ENCODE measurements around the gene AUTS2.

AUTS2 gene

GRCh38 chr7:70540641-70541040, 942.4 kb downstream of the AUTS2 start:
- H3K4me1 ChIP-seq (ENCODE audit: insufficient read depth, low read length), result peaks cover 3% of the 10 kb centered on the region
- H3K9me3 ChIP-seq (ENCODE audit: low read length), result no peaks in the 10 kb centered on the region
- no peak overlapping the region for H2AFZ ChIP-seq (ENCODE audit: low read depth, low read length)
- no peaks in the 10 kb centered on the region for H3K27me3 ChIP-seq (ENCODE audit: insufficient read depth, low read length)
- H3K4me3 ChIP-seq (ENCODE audit: low read length), result no peak overlapping the region
- no peaks in the 10 kb centered on the region for H3K36me3 ChIP-seq (ENCODE audit: insufficient read depth, low read length)

DNA sequence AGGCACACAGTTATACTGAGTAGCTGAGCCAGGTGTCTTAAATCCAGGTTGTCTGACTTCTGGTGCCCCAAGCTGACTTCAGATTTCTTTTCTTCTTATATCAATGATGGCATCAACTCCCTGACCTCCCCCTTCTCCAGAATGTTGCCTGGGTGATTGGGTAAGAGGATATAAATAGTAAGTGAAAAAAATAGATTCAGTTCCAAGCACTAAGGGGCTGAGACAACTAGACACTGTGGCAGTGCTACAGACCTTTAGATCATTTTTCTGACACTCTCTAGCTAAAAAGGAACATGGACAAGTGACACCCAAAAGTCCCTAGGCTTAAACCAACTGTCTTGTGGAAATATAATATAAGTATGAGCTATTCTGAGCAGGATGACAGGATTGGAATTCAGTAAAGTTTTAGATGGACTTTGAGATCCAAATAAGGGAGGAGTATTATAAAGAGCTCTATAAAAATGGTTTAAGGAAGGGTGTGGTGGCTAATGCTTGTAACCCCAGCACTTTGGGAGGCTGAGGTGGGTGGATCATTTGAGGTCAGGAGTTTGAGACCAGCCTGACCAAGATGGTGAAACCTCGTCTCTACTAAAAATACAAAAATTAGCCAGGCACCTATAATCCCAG, 944.6 kb downstream of the AUTS2 start:
- H3K27me3 ChIP-seq (ENCODE audit: insufficient read depth, low read length), result no peaks in the 10 kb centered on the region
- peaks cover 3% of the 10 kb centered on the region for H3K4me1 ChIP-seq (ENCODE audit: insufficient read depth, low read length)
- H3K4me3 ChIP-seq (ENCODE audit: low read length), result no peak overlapping the region
- H2AFZ ChIP-seq (ENCODE audit: low read depth, low read length), result no peak overlapping the region
- H3K9me3 ChIP-seq (ENCODE audit: low read length), result peaks cover 6% of the 10 kb centered on the region
- H3K36me3 ChIP-seq (ENCODE audit: insufficient read depth, low read length), result no peaks in the 10 kb centered on the region

DNA sequence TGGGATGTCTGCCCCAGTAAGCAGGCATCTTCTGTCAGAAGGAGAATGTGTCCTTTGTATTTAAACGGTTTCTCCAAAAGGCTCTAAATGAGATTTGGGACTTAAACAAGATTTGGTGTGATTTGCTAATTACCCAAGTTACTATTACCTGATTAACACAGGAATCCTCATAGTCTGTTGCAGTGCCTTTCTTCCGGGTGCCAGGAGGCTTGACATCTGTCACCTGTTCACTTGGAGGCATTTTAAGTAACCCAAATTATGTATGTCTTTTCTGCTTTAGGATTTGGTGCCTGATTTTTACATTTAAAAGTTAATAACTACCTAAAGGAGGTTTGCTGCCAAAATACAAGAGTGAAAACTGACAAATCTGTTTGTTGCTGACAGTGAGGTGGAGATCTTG, 945.7 kb downstream of the AUTS2 start:
- Histone ChIP-seq H2AFZ (ENCODE audit: low read depth, low read length) (no peak overlapping the region), H3K36me3 (ENCODE audit: insufficient read depth, low read length) (no peaks in the 10 kb centered on the region), H3K9me3 (ENCODE audit: low read length) (peaks cover 6% of the 10 kb centered on the region), H3K4me3 (ENCODE audit: low read length) (no peak overlapping the region), H3K27me3 (ENCODE audit: insufficient read depth, low read length) (no peaks in the 10 kb centered on the region), H3K4me1 (ENCODE audit: insufficient read depth, low read length) (peaks cover 3% of the 10 kb centered on the region)

DNA sequence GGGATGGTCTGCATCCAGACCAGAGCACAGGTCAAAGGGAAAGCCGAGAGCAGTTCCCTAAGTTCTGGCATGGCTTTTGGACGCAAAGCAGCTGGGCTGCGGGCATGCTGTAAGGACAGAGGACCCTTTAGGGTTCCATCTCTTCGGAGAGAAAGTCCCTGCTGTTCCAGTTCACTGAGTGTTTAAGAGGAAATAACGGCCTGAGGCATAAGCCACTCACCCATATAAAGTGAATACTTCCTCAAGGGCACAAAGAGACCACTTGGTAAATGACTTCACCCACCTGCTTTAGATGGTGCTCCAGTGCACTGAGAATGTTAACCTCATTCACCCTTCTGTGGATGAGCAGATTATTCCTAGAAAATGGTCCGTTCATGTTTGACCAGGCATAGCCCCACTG, 946.9 kb downstream of the AUTS2 start:
- Histone ChIP-seq H2AFZ (ENCODE audit: low read depth, low read length) (no peak overlapping the region), H3K36me3 (ENCODE audit: insufficient read depth, low read length) (no peaks in the 10 kb centered on the region), H3K4me1 (ENCODE audit: insufficient read depth, low read length) (peaks cover 3% of the 10 kb centered on the region), H3K27me3 (ENCODE audit: insufficient read depth, low read length) (no peaks in the 10 kb centered on the region), H3K4me3 (ENCODE audit: low read length) (no peak overlapping the region), H3K9me3 (ENCODE audit: low read length) (peaks cover 11% of the 10 kb centered on the region)

- peaks cover 11% of the 10 kb centered on the region for H3K9me3 ChIP-seq (ENCODE audit: low read length)
- no peaks in the 10 kb centered on the region for H3K4me1 ChIP-seq (ENCODE audit: insufficient read depth, low read length)
- H3K36me3 ChIP-seq (ENCODE audit: insufficient read depth, low read length), result no peaks in the 10 kb centered on the region
- no peak overlapping the region for H2AFZ ChIP-seq (ENCODE audit: low read depth, low read length)
- no peak overlapping the region for H3K4me3 ChIP-seq (ENCODE audit: low read length)
- H3K27me3 ChIP-seq (ENCODE audit: insufficient read depth, low read length), result no peaks in the 10 kb centered on the region
Measured at GRCh38 chr7:70552141-70552540, 953.9 kb downstream of the AUTS2 start.

- Histone ChIP-seq H3K9me3 (ENCODE audit: low read length) (peaks cover 7% of the 10 kb centered on the region), H3K4me1 (ENCODE audit: insufficient read depth, low read length) (no peaks in the 10 kb centered on the region), H3K4me3 (ENCODE audit: low read length) (no peak overlapping the region), H3K27me3 (ENCODE audit: insufficient read depth, low read length) (no peaks in the 10 kb centered on the region), H2AFZ (ENCODE audit: low read depth, low read length) (no peak overlapping the region), H3K36me3 (ENCODE audit: insufficient read depth, low read length) (no peaks in the 10 kb centered on the region)
Measured at GRCh38 chr7:70553364-70553763, 955.1 kb downstream of the AUTS2 start.

DNA sequence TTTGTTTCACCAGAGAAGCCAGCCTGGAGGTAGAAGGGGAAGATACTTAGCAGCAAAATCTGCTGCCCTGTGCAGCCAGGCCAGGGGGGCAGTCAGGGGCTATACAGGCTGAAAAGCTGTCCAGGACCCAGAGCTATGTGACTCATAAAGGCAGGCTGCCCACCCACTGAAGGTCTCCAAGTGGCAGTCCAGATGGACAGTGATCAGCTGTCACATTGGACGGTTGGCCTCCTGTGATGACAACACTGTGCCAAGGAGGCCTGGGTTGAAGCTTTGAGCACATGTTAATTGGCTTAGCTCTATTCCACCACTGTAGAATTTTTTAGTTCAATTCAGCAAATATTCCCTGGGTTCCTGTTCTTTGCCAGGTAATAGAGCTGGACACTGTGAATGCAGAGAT, 956.4 kb downstream of the AUTS2 start:
- Histone ChIP-seq H3K36me3 (ENCODE audit: insufficient read depth, low read length) (no peaks in the 10 kb centered on the region), H3K4me3 (ENCODE audit: low read length) (no peak overlapping the region), H3K9me3 (ENCODE audit: low read length) (peaks cover 3% of the 10 kb centered on the region), H3K27me3 (ENCODE audit: insufficient read depth, low read length) (no peaks in the 10 kb centered on the region), H3K4me1 (ENCODE audit: insufficient read depth, low read length) (no peaks in the 10 kb centered on the region), H2AFZ (ENCODE audit: low read depth, low read length) (no peak overlapping the region)

GRCh38 chr7:70556761-70557160, 958.5 kb downstream of the AUTS2 start:
- no peaks in the 10 kb centered on the region for H3K36me3 ChIP-seq (ENCODE audit: insufficient read depth, low read length)
- H2AFZ ChIP-seq (ENCODE audit: low read depth, low read length), result no peak overlapping the region
- H3K27me3 ChIP-seq (ENCODE audit: insufficient read depth, low read length), result no peaks in the 10 kb centered on the region
- H3K9me3 ChIP-seq (ENCODE audit: low read length), result peaks cover 5% of the 10 kb centered on the region
- H3K4me1 ChIP-seq (ENCODE audit: insufficient read depth, low read length), result no peaks in the 10 kb centered on the region
- H3K4me3 ChIP-seq (ENCODE audit: low read length), result no peak overlapping the region

DNA sequence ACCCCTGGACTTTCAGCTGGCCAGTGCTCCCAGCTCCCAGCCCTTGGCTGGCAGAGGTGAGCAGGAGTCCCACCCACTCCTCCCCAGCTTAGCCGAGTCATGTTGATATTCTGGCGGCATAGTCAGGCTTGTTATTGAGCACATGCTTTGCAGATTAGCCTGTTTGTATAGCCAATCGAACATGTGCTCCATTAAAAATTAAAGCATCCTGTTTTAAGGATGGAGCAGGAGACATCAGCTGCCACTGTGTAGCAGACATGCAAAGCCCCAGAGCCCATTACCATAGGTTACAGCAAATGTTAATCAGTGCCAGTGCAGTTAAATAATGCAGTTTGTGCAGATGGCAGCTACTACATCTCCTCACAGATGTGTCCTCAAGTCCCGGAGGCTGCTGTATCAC, 959.1 kb downstream of the AUTS2 start:
- Histone ChIP-seq H3K4me1 (ENCODE audit: insufficient read depth, low read length) (no peaks in the 10 kb centered on the region), H3K36me3 (ENCODE audit: insufficient read depth, low read length) (no peaks in the 10 kb centered on the region), H2AFZ (ENCODE audit: low read depth, low read length) (no peak overlapping the region), H3K4me3 (ENCODE audit: low read length) (no peak overlapping the region), H3K27me3 (ENCODE audit: insufficient read depth, low read length) (no peaks in the 10 kb centered on the region), H3K9me3 (ENCODE audit: low read length) (peaks cover 5% of the 10 kb centered on the region)

GRCh38 chr7:70559815-70560214, 961.5 kb downstream of the AUTS2 start:
- Histone ChIP-seq H3K27me3 (ENCODE audit: insufficient read depth, low read length) (no peaks in the 10 kb centered on the region), H3K4me1 (ENCODE audit: insufficient read depth, low read length) (no peaks in the 10 kb centered on the region), H3K4me3 (ENCODE audit: low read length) (no peak overlapping the region), H2AFZ (ENCODE audit: low read depth, low read length) (no peak overlapping the region), H3K9me3 (ENCODE audit: low read length) (peaks cover 5% of the 10 kb centered on the region), H3K36me3 (ENCODE audit: insufficient read depth, low read length) (no peaks in the 10 kb centered on the region)

GRCh38 chr7:70563960-70564359, 965.7 kb downstream of the AUTS2 start:
- Histone ChIP-seq H3K27me3 (ENCODE audit: insufficient read depth, low read length) (no peaks in the 10 kb centered on the region), H3K4me3 (ENCODE audit: low read length) (no peak overlapping the region), H2AFZ (ENCODE audit: low read depth, low read length) (no peak overlapping the region), H3K36me3 (ENCODE audit: insufficient read depth, low read length) (no peaks in the 10 kb centered on the region), H3K9me3 (ENCODE audit: low read length) (peaks cover 3% of the 10 kb centered on the region), H3K4me1 (ENCODE audit: insufficient read depth, low read length) (peaks cover 29% of the 10 kb centered on the region)

- no peaks in the 10 kb centered on the region for H3K9me3 ChIP-seq (ENCODE audit: low read length)
- no peaks in the 10 kb centered on the region for H3K27me3 ChIP-seq (ENCODE audit: insufficient read depth, low read length)
- peaks cover 44% of the 10 kb centered on the region for H3K4me1 ChIP-seq (ENCODE audit: insufficient read depth, low read length)
Measured at GRCh38 chr7:70565721-70566370, 967.6 kb downstream of the AUTS2 start.

DNA sequence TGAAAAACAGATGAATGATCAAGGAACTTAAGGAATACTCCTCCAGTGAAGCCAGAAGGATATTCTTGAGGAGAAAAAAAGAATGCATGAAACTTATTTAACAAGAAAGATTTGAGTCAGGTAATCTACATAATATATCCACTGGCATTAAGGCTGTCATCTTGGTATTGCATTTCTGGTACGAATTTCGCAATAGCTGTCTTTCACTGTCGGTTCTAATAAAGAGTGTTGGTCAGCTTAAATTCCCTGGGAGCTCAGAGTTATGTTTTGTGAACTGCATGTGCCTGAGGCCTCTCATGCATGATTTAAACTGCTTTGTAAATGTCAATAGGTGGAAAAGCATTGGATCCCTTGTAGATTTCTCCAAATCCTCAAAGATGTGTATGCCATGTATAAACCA, 968.4 kb downstream of the AUTS2 start:
- Histone ChIP-seq H3K9me3 (ENCODE audit: low read length) (no peaks in the 10 kb centered on the region), H3K27me3 (ENCODE audit: insufficient read depth, low read length) (no peaks in the 10 kb centered on the region), H2AFZ (ENCODE audit: low read depth, low read length) (no peak overlapping the region), H3K4me1 (ENCODE audit: insufficient read depth, low read length) (peaks cover 52% of the 10 kb centered on the region), H3K4me3 (ENCODE audit: low read length) (no peak overlapping the region), H3K36me3 (ENCODE audit: insufficient read depth, low read length) (no peaks in the 10 kb centered on the region)

More at GRCh38 chr7:70565721-70566370, 967.6 kb downstream of the AUTS2 start:
- Histone ChIP-seq H2AFZ (ENCODE audit: low read depth, low read length) (no peak overlapping the region), H3K4me3 (ENCODE audit: low read length) (no peak overlapping the region), H3K36me3 (ENCODE audit: insufficient read depth, low read length) (no peaks in the 10 kb centered on the region)

All from neuron (in vitro differentiated cells).